Uterus (tissue), 2 donors: ENCODE measurements around the gene MYOZ1.

Source experiments
- CTCF ChIP-seq, 4 experiments: fragments of 200-600 bp in 2 of 4; fragments of 450-650 bp in 2 of 4; sonication (generic) in 2 of 4; IDR thresholded peaks; one replicate each; pipeline ENCODE4 v1.5.1; 2016 to 2019; ENCODE audit warnings: antibody characterized with exemption in 4 of 4, mild to moderate bottlenecking in 2 of 4, moderate library complexity in 1 of 4
- POLR2A ChIP-seq, 2 donors: fragments of 450-650 bp; IDR thresholded peaks; one replicate each; pipeline ENCODE4 v1.6.1; 2016; ENCODE audit warnings: antibody characterized with exemption in 2 of 2, mild to moderate bottlenecking in 1 of 2, moderate library complexity in 1 of 2

DNA sequence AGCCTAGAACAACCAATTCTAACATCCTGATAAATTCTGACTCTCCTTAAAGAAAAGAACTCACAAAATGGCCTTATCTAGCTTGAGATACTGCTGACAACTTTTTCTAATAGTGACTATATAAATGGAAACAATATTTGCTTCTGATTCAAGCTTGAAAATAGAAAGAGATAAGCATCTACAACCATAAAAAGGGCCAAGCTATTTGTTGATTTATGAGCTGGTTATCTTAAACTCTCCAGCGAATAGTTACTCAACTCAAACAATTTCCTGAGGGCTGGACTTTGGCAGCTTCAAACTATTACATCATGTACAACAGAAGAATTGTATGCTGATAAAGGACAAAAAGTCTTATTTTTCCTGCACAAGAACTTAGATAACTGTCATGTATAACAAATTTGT, 54.7 kb downstream of the MYOZ1 start:
- no peak for TF ChIP-seq CTCF (IDR thresholded peaks at IDR 0.05)
- TF ChIP-seq POLR2A (IDR thresholded peaks at IDR 0.05): no peak
